ENCODE data around the gene SLC43A2. TPM values are rescaled to one million over a fixed set of nuclear protein-coding genes. Genes with fewer than 3 reads are reported as not detected.

Gene SLC43A2
- total RNA-seq, 1 donor from 2014 or later = 71.4 TPM

DNA sequence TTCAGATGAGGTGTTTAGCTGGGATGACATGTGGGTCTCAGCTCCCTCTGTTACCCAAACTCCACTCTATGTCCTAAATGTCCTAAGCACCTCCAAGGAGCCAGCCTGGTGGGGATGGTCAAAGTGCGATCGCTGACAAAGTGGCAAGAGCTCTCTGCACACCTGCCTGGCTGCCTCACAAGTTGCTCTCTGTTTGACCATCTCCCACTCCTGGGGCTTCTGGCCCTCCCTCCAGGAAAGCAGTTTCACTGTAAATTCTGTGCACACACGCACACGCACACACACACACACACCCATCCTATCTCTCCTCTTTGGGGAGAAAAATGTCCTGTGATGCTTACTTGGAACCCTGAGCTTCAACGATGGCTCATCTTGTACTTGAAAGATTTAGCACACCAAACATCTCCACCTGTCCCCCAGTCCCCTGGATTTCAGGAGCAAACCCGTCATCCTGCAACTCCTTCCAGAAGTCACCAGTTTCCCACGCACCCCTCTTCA lies 67.7 kb downstream of the SLC43A2 start:
- H3K36me3 Mint-ChIP-seq (ENCODE audit: low read depth, unreplicated experiment) = peaks cover 34% of the 10 kb centered on the region
- TF ChIP-seq CTCF (IDR thresholded peaks at IDR 0.05; ENCODE audit: unreplicated experiment) = no peak
- no peak for DNase-seq (ENCODE audit: low spot score)
- peak overlapping the region; percentile 81 for H3K27ac Mint-ChIP-seq (ENCODE audit: unreplicated experiment)
- H3K4me3 Mint-ChIP-seq (ENCODE audit: unreplicated experiment) = peak overlapping the region; percentile 98
- peaks cover 62% of the 10 kb centered on the region for H3K4me1 Mint-ChIP-seq (ENCODE audit: unreplicated experiment)
- no peaks in the 10 kb centered on the region for H3K9me3 Mint-ChIP-seq (ENCODE audit: unreplicated experiment)
- H3K27me3 Mint-ChIP-seq (ENCODE audit: unreplicated experiment) = peaks cover 29% of the 10 kb centered on the region

- DNase-seq (ENCODE audit: low spot score) = no peak
- Mint-ChIP-seq H3K4me3 (ENCODE audit: unreplicated experiment) (peak overlapping the region; percentile 98), H3K4me1 (ENCODE audit: unreplicated experiment) (peaks cover 64% of the 10 kb centered on the region), H3K27me3 (ENCODE audit: unreplicated experiment) (peaks cover 29% of the 10 kb centered on the region), H3K36me3 (ENCODE audit: low read depth, unreplicated experiment) (peaks cover 37% of the 10 kb centered on the region), H3K27ac (ENCODE audit: unreplicated experiment) (peak overlapping the region; percentile 81), H3K9me3 (ENCODE audit: unreplicated experiment) (no peaks in the 10 kb centered on the region)
- TF ChIP-seq CTCF (IDR thresholded peaks at IDR 0.05; ENCODE audit: unreplicated experiment) = no peak
Observed at GRCh38 chr17:1560101-1560857, 68.4 kb downstream of the SLC43A2 start.

GRCh38 chr17:1559047-1560043 lies 69.3 kb downstream of the SLC43A2 start:
- H3K27me3 Mint-ChIP-seq (ENCODE audit: unreplicated experiment) = peaks cover 25% of the 10 kb centered on the region
- no peak for DNase-seq (ENCODE audit: low spot score)
- peaks cover 72% of the 10 kb centered on the region for H3K4me1 Mint-ChIP-seq (ENCODE audit: unreplicated experiment)
- no peaks in the 10 kb centered on the region for H3K9me3 Mint-ChIP-seq (ENCODE audit: unreplicated experiment)
- H3K36me3 Mint-ChIP-seq (ENCODE audit: low read depth, unreplicated experiment) = peaks cover 37% of the 10 kb centered on the region
- peak overlapping the region; percentile 87 for H3K27ac Mint-ChIP-seq (ENCODE audit: unreplicated experiment)
- no peak for TF ChIP-seq CTCF (IDR thresholded peaks at IDR 0.05; ENCODE audit: unreplicated experiment)
- H3K4me3 Mint-ChIP-seq (ENCODE audit: unreplicated experiment) = peak overlapping the region; percentile 98

DNA sequence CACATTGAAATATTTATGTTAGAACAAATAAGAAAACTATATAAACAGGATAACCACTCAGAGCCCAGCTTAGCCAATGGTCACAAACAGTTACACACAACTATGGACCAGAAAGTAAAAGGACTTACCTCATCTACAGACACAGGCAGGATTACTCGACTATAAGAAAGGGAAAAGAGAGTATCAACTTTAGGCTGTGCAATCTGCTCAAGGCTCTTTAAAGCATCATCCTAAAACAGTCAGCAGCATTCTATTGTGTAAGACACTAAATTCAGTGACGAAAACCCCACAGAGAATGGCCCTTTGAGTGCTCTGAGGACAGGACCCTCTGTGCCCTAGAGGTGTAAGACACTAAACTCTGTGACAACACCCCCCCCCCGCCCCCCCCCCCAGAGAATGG lies 70.2 kb downstream of the SLC43A2 start:
- peaks cover 22% of the 10 kb centered on the region for H3K27me3 Mint-ChIP-seq (ENCODE audit: unreplicated experiment)
- no peak for TF ChIP-seq CTCF (IDR thresholded peaks at IDR 0.05; ENCODE audit: unreplicated experiment)

More for the DNA sequence above, 70.2 kb downstream of the SLC43A2 start:
- peaks cover 40% of the 10 kb centered on the region for H3K36me3 Mint-ChIP-seq (ENCODE audit: low read depth, unreplicated experiment)
- no peaks in the 10 kb centered on the region for H3K9me3 Mint-ChIP-seq (ENCODE audit: unreplicated experiment)
- H3K4me1 Mint-ChIP-seq (ENCODE audit: unreplicated experiment) = peaks cover 74% of the 10 kb centered on the region
- H3K4me3 Mint-ChIP-seq (ENCODE audit: unreplicated experiment) = peak overlapping the region; percentile 27
- H3K27ac Mint-ChIP-seq (ENCODE audit: unreplicated experiment) = no peak overlapping the region
- no peak for DNase-seq (ENCODE audit: low spot score)

Measured in endothelial cell (in vitro differentiated cells).